WTC11 (cell line): ENCODE results near the gene COX14. TPM values are rescaled to one million over a fixed set of nuclear protein-coding genes. Genes with fewer than 3 reads are reported as not detected.

Experiments used
- ATAC-seq: fragments of 200-7000 bp; cut with Tn5 transposase; 2 replicates; pipeline ENCODE4 v1.10.0; 2021; ENCODE audit warnings: mild to moderate bottlenecking, moderate library complexity
- CTCF ChIA-PET: fragments of 300-600 bp; sonication (Branson Sonifier 250); formaldehyde crosslinking; loops from one replicate; lab custom pipeline; 2021; ENCODE audit warnings: antibody characterized with exemption; lab: Charles Lee
- POLR2A ChIA-PET: fragments of 350-600 bp; sonication (Branson Sonifier 250); formaldehyde crosslinking; loops from one replicate; lab custom pipeline; 2021; ENCODE audit warnings: antibody characterized with exemption; lab: Charles Lee
- DNase-seq: peaks from one replicate; pipeline ENCODE4 v3.0.0; 2021; ENCODE audit warnings: low spot score
- H3K27ac Mint-ChIP-seq: 2 replicates; pipeline ENCODE4 v1.8.0; 2021; ENCODE audit warnings: mixed read lengths
- H3K27me3 Mint-ChIP-seq: 2 replicates; pipeline ENCODE4 v1.8.0; 2021; ENCODE audit warnings: low read depth, mild to moderate bottlenecking, moderate library complexity, mixed read lengths
- H3K36me3 Mint-ChIP-seq: 2 replicates; pipeline ENCODE4 v1.8.0; 2021; ENCODE audit warnings: mixed read lengths
- H3K4me1 Mint-ChIP-seq: 2 replicates; pipeline ENCODE4 v1.8.0; 2022; ENCODE audit warnings: mixed read lengths
- H3K4me3 Mint-ChIP-seq: 2 replicates; pipeline ENCODE4 v1.8.0; 2021; ENCODE audit warnings: mild to moderate bottlenecking, moderate library complexity, mixed read lengths
- H3K9me3 Mint-ChIP-seq: 2 replicates; pipeline ENCODE4 v1.8.0; 2021; ENCODE audit warnings: mixed read lengths
- ATF2 ChIP-seq: sonication (generic); formaldehyde crosslinking; IDR thresholded peaks from 2 replicates; pipeline ENCODE4 v1.8.1; 2022; ENCODE audit warnings: low read depth, missing genetic modification reagents, borderline replicate concordance
- CBFB ChIP-seq: sonication (generic); formaldehyde crosslinking; IDR thresholded peaks from 2 replicates; pipeline ENCODE4 v1.8.1; 2022; ENCODE audit warnings: mild to moderate bottlenecking, low read depth, missing genetic modification reagents
- CTCF ChIP-seq: fragments of 200-600 bp; IDR thresholded peaks from 2 replicates; pipeline ENCODE4 v1.8.0; 2022; ENCODE audit warnings: antibody characterized with exemption
- ERG ChIP-seq: fragments of 250-450 bp; sonication (Bioruptor Pico); IDR thresholded peaks from 2 replicates; pipeline ENCODE4 v1.8.0; 2021; ENCODE audit warnings: mild to moderate bottlenecking
- ESRRA ChIP-seq: sonication (generic); formaldehyde crosslinking; IDR thresholded peaks from 2 replicates; pipeline ENCODE4 v1.8.1; 2022; ENCODE audit warnings: mild to moderate bottlenecking, missing genetic modification reagents, borderline replicate concordance
- HMGA2 ChIP-seq: fragments of 250-450 bp; sonication (Bioruptor Pico); IDR thresholded peaks from 2 replicates; pipeline ENCODE4 v1.4.0; 2021; ENCODE audit warnings: mild to moderate bottlenecking, moderate library complexity
- JAZF1 ChIP-seq: fragments of 250-450 bp; sonication (Bioruptor Pico); IDR thresholded peaks from 2 replicates; pipeline ENCODE4 v1.9.0; 2021; ENCODE audit warnings: moderate library complexity, mild to moderate bottlenecking, inconsistent platforms
- KAT7 ChIP-seq: sonication (generic); formaldehyde crosslinking; IDR thresholded peaks from 2 replicates; pipeline ENCODE4 v1.8.1; 2023; ENCODE audit warnings: missing genetic modification reagents, mild to moderate bottlenecking, borderline replicate concordance
- MAX ChIP-seq: sonication (generic); formaldehyde crosslinking; IDR thresholded peaks from 2 replicates; pipeline ENCODE4 v1.8.0; 2022; ENCODE audit warnings: mild to moderate bottlenecking, missing genetic modification reagents
- NR2C2 ChIP-seq: sonication (generic); formaldehyde crosslinking; IDR thresholded peaks from 2 replicates; pipeline ENCODE4 v1.8.0; 2022; ENCODE audit warnings: mild to moderate bottlenecking, missing genetic modification reagents
- NR3C1 ChIP-seq: sonication (generic); formaldehyde crosslinking; conservative IDR thresholded peaks from 2 replicates; pipeline ENCODE4 v1.8.1; 2023; ENCODE audit warnings: low read depth, mild to moderate bottlenecking, missing genetic modification reagents
- SMAD3 ChIP-seq: sonication (generic); formaldehyde crosslinking; IDR thresholded peaks from 2 replicates; pipeline ENCODE4 v1.8.0; 2022; ENCODE audit warnings: missing genetic modification reagents, mild to moderate bottlenecking, borderline replicate concordance
- SP1 ChIP-seq: sonication (generic); formaldehyde crosslinking; conservative IDR thresholded peaks from 2 replicates; pipeline ENCODE4 v1.8.1; 2022; ENCODE audit warnings: missing genetic modification reagents
- TCF7 ChIP-seq: sonication (generic); formaldehyde crosslinking; IDR thresholded peaks from 2 replicates; pipeline ENCODE4 v1.8.0; 2022; ENCODE audit warnings: mild to moderate bottlenecking, low read depth, missing genetic modification reagents, moderate library complexity
- ZNF138 ChIP-seq: sonication (generic); formaldehyde crosslinking; conservative IDR thresholded peaks from 2 replicates; pipeline ENCODE4 v1.8.1; 2022; ENCODE audit warnings: mild to moderate bottlenecking, moderate library complexity, missing genetic modification reagents
- ZNF263 ChIP-seq: sonication (generic); formaldehyde crosslinking; IDR thresholded peaks from 2 replicates; pipeline ENCODE4 v1.8.1; 2022; ENCODE audit warnings: low read depth, mild to moderate bottlenecking, moderate library complexity, missing genetic modification reagents
- ZNF423 ChIP-seq: fragments of 250-450 bp; sonication (Bioruptor Pico); IDR thresholded peaks from 2 replicates; pipeline ENCODE4 v2.1.2; 2022; ENCODE audit warnings: mild to moderate bottlenecking, moderate library complexity
- ZNF671 ChIP-seq: fragments of 250-450 bp; sonication (Bioruptor Pico); IDR thresholded peaks from 2 replicates; pipeline ENCODE4 v1.8.0; 2021; ENCODE audit warnings: mild to moderate bottlenecking
- total RNA-seq: library from RNA; stranded (reverse); gene quantifications from 3 replicates; pipeline ENCODE4 v1.2.3, GENCODE V29; 2021
- TF ChIP-seq, protein P1 (sequence below): sonication (generic); formaldehyde crosslinking; IDR thresholded peaks from 2 replicates; pipeline ENCODE4 v1.8.1; 2022; ENCODE audit warnings: missing genetic modification reagents, borderline replicate concordance

Gene COX14
- total RNA-seq, 1 experiment from 2014 or later, result 41.4 TPM

- TF ChIP-seq SMAD3, result no peak
- TF ChIP-seq ZNF671, result no peak
- no peak for TF ChIP-seq SP1 (CRISPR knock-in tag)
- no peak for TF ChIP-seq TCF7 (CRISPR knock-in tag)
- no peak for TF ChIP-seq JAZF1 (CRISPR knock-in tag)
- no peak for TF ChIP-seq ZNF423 (CRISPR knock-in tag)
- TF ChIP-seq KAT7, result no peak
- TF ChIP-seq ZNF263 (CRISPR knock-in tag), result no peak
- TF ChIP-seq NR2C2 (CRISPR knock-in tag), result no peak
- TF ChIP-seq HMGA2 (CRISPR knock-in tag), result no peak
- TF ChIP-seq CTCF, result no peak
- TF ChIP-seq CBFB (CRISPR knock-in tag), result no peak
- TF ChIP-seq ESRRA, result no peak
- TF ChIP-seq ZNF138, result no peak
- TF ChIP-seq ATF2 (CRISPR knock-in tag), result no peak
- TF ChIP-seq, protein P1, sequence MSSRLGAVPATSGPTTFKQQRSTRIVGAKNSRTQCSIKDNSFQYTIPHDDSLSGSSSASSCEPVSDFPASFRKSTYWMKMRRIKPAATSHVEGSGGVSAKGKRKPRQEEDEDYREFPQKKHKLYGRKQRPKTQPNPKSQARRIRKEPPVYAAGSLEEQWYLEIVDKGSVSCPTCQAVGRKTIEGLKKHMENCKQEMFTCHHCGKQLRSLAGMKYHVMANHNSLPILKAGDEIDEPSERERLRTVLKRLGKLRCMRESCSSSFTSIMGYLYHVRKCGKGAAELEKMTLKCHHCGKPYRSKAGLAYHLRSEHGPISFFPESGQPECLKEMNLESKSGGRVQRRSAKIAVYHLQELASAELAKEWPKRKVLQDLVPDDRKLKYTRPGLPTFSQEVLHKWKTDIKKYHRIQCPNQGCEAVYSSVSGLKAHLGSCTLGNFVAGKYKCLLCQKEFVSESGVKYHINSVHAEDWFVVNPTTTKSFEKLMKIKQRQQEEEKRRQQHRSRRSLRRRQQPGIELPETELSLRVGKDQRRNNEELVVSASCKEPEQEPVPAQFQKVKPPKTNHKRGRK (CRISPR knock-in tag), result no peak
- no peak for TF ChIP-seq MAX
- no peaks in the 10 kb centered on the region for H3K9me3 Mint-ChIP-seq
- ChIA-PET CTCF (interaction anchor here (2.3 kb wide), 1 partner anchor 10 kb away, joined by 22 read pairs; the partner anchor contains the start of gene COX14), POLR2A (interaction anchor here (1.7 kb wide), 1 partner anchor 10 kb away, joined by 4 read pairs; the partner anchor contains the start of gene COX14)
- H3K36me3 Mint-ChIP-seq, result no peaks in the 10 kb centered on the region
- ATAC-seq (no peak), DNase-seq (no peak)
- H3K4me3 Mint-ChIP-seq, result no peak overlapping the region
- H3K27ac Mint-ChIP-seq, result no peak overlapping the region
- no peaks in the 10 kb centered on the region for H3K4me1 Mint-ChIP-seq
- H3K27me3 Mint-ChIP-seq, result no peaks in the 10 kb centered on the region
Observed at GRCh38 chr12:50121641-50122040, 9.6 kb downstream of the COX14 start.

DNA sequence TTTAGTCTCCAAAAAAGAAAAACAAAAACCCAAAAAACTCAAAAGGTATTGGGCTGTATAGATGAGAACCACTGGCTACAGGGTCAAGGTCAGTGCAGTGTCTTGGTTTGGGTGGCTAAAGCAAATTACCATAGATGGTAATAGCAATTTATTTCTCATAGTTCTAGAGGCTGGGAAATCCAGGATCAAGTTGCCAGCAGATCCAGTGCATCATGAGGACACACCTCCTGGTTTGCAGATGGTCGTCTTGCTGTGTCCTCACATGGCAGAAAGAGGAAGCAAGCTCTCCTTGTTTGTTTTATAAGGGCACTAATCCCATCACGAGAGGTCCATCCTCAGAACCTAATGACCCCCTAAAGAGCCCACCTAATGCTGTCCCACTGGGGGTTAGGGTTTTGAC lies 11.2 kb downstream of the COX14 start:
- Mint-ChIP-seq H3K27me3 (no peaks in the 10 kb centered on the region), H3K36me3 (no peaks in the 10 kb centered on the region), H3K9me3 (no peaks in the 10 kb centered on the region), H3K4me1 (no peaks in the 10 kb centered on the region), H3K27ac (0 out of 2 replicates have a peak overlapping the region, but pooled peaks have one; percentile 34), H3K4me3 (no peak overlapping the region)
- CTCF ChIA-PET, result interaction anchor here (1.6 kb wide), 1 partner anchor 12 kb away, joined by 6 read pairs; the partner anchor contains the start of gene COX14
- TF ChIP-seq TCF7 (CRISPR knock-in tag), result no peak
- no peak for TF ChIP-seq NR3C1 (CRISPR knock-in tag)
- TF ChIP-seq ATF2 (CRISPR knock-in tag), result no peak
- TF ChIP-seq ERG (CRISPR knock-in tag), result no peak
- no peak for ATAC-seq
- DNase-seq, result no peak
- POLR2A ChIA-PET, result no interaction called here
